Muscle of leg (tissue), 11 donors: Measurements from ENCODE around the gene NOS1AP. TPM values are rescaled to one million over a fixed set of nuclear protein-coding genes. Genes with fewer than 3 reads are reported as not detected.
"Not testable (repeated sequence)": the region's sequence is repeated elsewhere in the genome, so short reads cannot be mapped to it uniquely, and the experiment has no call there.

Experiments used
- DNase-seq: peaks from one replicate; pipeline ENCODE4 v3.0.0; 2013
- H3K27ac ChIP-seq: one replicate; pipeline ENCODE4 v1.5.1; 2013; ENCODE audit warnings: mild to moderate bottlenecking, low read length, control low read depth
- H3K27me3 ChIP-seq: one replicate; pipeline ENCODE4 v1.6.1; 2013; ENCODE audit warnings: low read length; ENCODE audit not compliant: control insufficient read depth, insufficient read depth
- H3K36me3 ChIP-seq: one replicate; pipeline ENCODE4 v1.6.1; 2013; ENCODE audit warnings: low read length; ENCODE audit not compliant: control insufficient read depth, insufficient read depth
- H3K4me1 ChIP-seq: one replicate; pipeline ENCODE4 v1.6.1; 2013; ENCODE audit warnings: low read length; ENCODE audit not compliant: control insufficient read depth, insufficient read depth
- H3K4me3 ChIP-seq: one replicate; pipeline ENCODE4 v1.5.1; 2013; ENCODE audit warnings: low read length, control low read depth
- H3K9me3 ChIP-seq: replicated peaks from 2 replicates; pipeline ENCODE4 v1.6.1; 2013; ENCODE audit warnings: low read depth, low read length; ENCODE audit not compliant: control insufficient read depth
- WGBS: methylation state at CpG from one replicate; pipeline ENCODE4 v1.1.5; 2013; ENCODE audit warnings: missing lambda C conversion rate; ENCODE audit not compliant: insufficient coverage; 5-methylcytosine and 5-hydroxymethylcytosine counted together
- polyA plus RNA-seq, 8 donors: library from polyadenylated mRNA; unstranded; fragments of 120-200 nt; gene quantifications; one replicate each; pipeline versions ENCODE4 v1.2.1 to v1.2.3, GENCODE V29; 2013; ENCODE audit warnings: inconsistent platforms in 1 of 8, low replicate concordance in 1 of 8; ENCODE audit not compliant: insufficient read length in 8 of 8, insufficient read depth in 1 of 8
- total RNA-seq: library from RNA; stranded (reverse); fragments of 120-200 nt; gene quantifications from one replicate; pipeline ENCODE4 v1.2.4, GENCODE V29; 2013

The NOS1AP gene
- total and polyA plus RNA-seq, 9 donors = 0.40 to 1.8 (median 0.88) TPM

GRCh38 chr1:162070094-162070748 is 730 bp downstream of the NOS1AP start:
- peaks cover 33% of the 10 kb centered on the region for H3K27me3 ChIP-seq
- H3K4me1 ChIP-seq = peaks cover 10% of the 10 kb centered on the region
- no peaks in the 10 kb centered on the region for H3K9me3 ChIP-seq
- H3K27ac ChIP-seq = no peak overlapping the region
- WGBS = 0% methylated on average over 19 of the region's 29 CpGs
- no peaks in the 10 kb centered on the region for H3K36me3 ChIP-seq
- peak; percentile 14 for DNase-seq
- peak overlapping the region; percentile 37 for H3K4me3 ChIP-seq

GRCh38 chr1:162070825-162071224 is 1.3 kb downstream of the NOS1AP start:
- Histone ChIP-seq H3K36me3 (no peaks in the 10 kb centered on the region), H3K4me3 (no peak overlapping the region), H3K27ac (no peak overlapping the region), H3K9me3 (no peaks in the 10 kb centered on the region), H3K27me3 (peaks cover 33% of the 10 kb centered on the region), H3K4me1 (peaks cover 10% of the 10 kb centered on the region)
- no peak for DNase-seq
- 12% methylated on average over 5 of the region's 7 CpGs for WGBS

GRCh38 chr1:162072740-162073139 is 3.2 kb downstream of the NOS1AP start:
- no peak for DNase-seq
- 67% methylated on average over 1 of the region's 3 CpGs for WGBS
- Histone ChIP-seq H3K4me3 (no peak overlapping the region), H3K4me1 (peaks cover 10% of the 10 kb centered on the region), H3K27ac (no peak overlapping the region), H3K36me3 (no peaks in the 10 kb centered on the region), H3K27me3 (peaks cover 33% of the 10 kb centered on the region), H3K9me3 (no peaks in the 10 kb centered on the region)

GRCh38 chr1:162074276-162075005 is 5.0 kb downstream of the NOS1AP start:
- H3K27me3 ChIP-seq = peaks cover 35% of the 10 kb centered on the region
- H3K9me3 ChIP-seq = no peaks in the 10 kb centered on the region
- DNase-seq = no peak
- peaks cover 7% of the 10 kb centered on the region for H3K4me1 ChIP-seq
- WGBS = 89% methylated on average over 1 of the region's 4 CpGs
- H3K4me3 ChIP-seq = no peak overlapping the region
- H3K36me3 ChIP-seq = no peaks in the 10 kb centered on the region
- no peak overlapping the region for H3K27ac ChIP-seq

- no peaks in the 10 kb centered on the region for H3K4me1 ChIP-seq
- peaks cover 25% of the 10 kb centered on the region for H3K27me3 ChIP-seq
- WGBS = 90% methylated on average over 2 of the region's 3 CpGs
- H3K36me3 ChIP-seq = no peaks in the 10 kb centered on the region
- DNase-seq = no peak
- H3K4me3 ChIP-seq = no peak overlapping the region
- no peak overlapping the region for H3K27ac ChIP-seq
- no peaks in the 10 kb centered on the region for H3K9me3 ChIP-seq
Observed at GRCh38 chr1:162075862-162076261, 6.4 kb downstream of the NOS1AP start.

- Histone ChIP-seq H3K27me3 (peaks cover 10% of the 10 kb centered on the region), H3K4me1 (no peaks in the 10 kb centered on the region), H3K4me3 (no peak overlapping the region), H3K9me3 (no peaks in the 10 kb centered on the region), H3K27ac (no peak overlapping the region), H3K36me3 (no peaks in the 10 kb centered on the region)
- WGBS = 100% methylated on average over 1 of the region's 1 CpG
- DNase-seq = no peak
Observed at GRCh38 chr1:162077648-162078299, 8.3 kb downstream of the NOS1AP start.

- no CpG with 5 or more reads among the region's 1 CpG for WGBS
- Histone ChIP-seq H3K27ac (no peak overlapping the region), H3K27me3 (peaks cover 2% of the 10 kb centered on the region), H3K4me1 (no peaks in the 10 kb centered on the region), H3K9me3 (no peaks in the 10 kb centered on the region), H3K4me3 (no peak overlapping the region), H3K36me3 (no peaks in the 10 kb centered on the region)
- DNase-seq = no peak
Observed at GRCh38 chr1:162079030-162079429, 9.5 kb downstream of the NOS1AP start.

GRCh38 chr1:162080472-162081015 is 11.1 kb downstream of the NOS1AP start:
- no peak overlapping the region for H3K4me3 ChIP-seq
- no CpG with 5 or more reads among the region's 2 CpGs for WGBS
- H3K27me3 ChIP-seq = peaks cover 2% of the 10 kb centered on the region
- H3K27ac ChIP-seq = no peak overlapping the region
- no peak for DNase-seq
- no peaks in the 10 kb centered on the region for H3K9me3 ChIP-seq
- no peaks in the 10 kb centered on the region for H3K36me3 ChIP-seq
- no peaks in the 10 kb centered on the region for H3K4me1 ChIP-seq

- DNase-seq = no peak
- H3K27ac ChIP-seq = no peak overlapping the region
- H3K36me3 ChIP-seq = no peaks in the 10 kb centered on the region
- H3K4me1 ChIP-seq = no peaks in the 10 kb centered on the region
- 88% methylated on average over 1 of the region's 1 CpG for WGBS
- H3K9me3 ChIP-seq = no peaks in the 10 kb centered on the region
- peaks cover 2% of the 10 kb centered on the region for H3K27me3 ChIP-seq
- no peak overlapping the region for H3K4me3 ChIP-seq
Observed at GRCh38 chr1:162081316-162081715, 11.8 kb downstream of the NOS1AP start.

GRCh38 chr1:162082080-162082479 is 12.6 kb downstream of the NOS1AP start:
- H3K27ac ChIP-seq, DNase-seq, H3K4me3 ChIP-seq, H3K36me3 ChIP-seq, H3K4me1 ChIP-seq, H3K27me3 ChIP-seq, H3K9me3 ChIP-seq: not testable (repeated sequence)
- no CpG with 5 or more reads among the region's 2 CpGs for WGBS
